Inferior parietal cortex (tissue), 1 donor: Measurements from ENCODE around the gene EDNRA.
A peak's percentile ranks its signal among the peaks of the same experiment; 100 is the strongest.

ENCODE experiments used
- DNase-seq: peaks from one replicate; pipeline ENCODE4 v3.0.0-alpha.2; 2016; ENCODE audit errors: extremely low spot score

EDNRA gene

GRCh38 chr4:147496500-147496899, 15.6 kb downstream of the EDNRA start:
- no peak for DNase-seq

DNA sequence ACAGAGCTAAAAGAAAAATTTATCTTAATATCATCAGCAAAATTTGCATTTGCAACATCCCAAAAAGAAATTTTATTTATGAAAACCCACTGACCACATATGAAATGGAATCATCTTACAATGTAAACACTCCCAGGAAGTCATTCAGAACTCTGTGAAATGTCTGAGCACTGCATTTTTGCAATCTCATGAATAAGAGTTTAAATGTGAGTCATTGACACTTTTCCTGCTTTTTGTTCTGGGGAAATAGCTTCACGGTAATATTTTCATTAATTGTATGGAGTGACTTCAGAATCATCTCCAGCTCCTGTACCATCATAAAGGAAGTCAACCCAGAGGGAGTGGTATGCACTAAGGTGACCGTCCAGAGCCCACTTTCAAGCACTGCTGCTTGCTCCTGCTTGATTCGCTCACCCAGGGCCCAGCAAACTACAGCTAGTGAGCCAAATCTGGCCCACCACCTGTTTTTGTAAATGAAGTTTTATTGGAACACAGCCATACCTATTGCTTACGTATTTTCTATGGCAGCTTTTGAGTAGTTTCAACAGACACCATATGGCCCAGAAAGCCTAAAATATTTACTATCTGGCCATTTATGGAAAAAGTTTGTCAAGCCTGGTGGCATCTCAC, 17.2 kb downstream of the EDNRA start:
- no peak for DNase-seq

DNA sequence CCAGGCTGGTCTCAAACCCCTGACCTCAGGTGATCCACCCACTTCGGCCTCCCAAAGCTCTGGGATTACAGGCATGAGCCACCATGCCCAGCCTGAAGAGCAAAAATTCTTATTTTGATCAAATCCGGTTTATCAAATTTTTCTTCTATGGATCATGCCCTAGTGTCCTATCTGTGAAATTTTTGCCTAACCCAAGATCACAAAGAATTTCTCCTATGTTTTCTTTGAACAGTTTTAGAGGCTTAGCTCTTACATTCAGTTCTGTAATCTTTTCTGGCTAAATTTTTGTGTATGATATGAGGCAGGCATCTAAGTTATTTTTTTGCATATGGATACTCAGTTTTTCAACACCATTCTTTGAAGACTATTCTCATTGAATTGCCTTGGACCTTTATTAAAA, 27.4 kb downstream of the EDNRA start:
- DNase-seq, result no peak

GRCh38 chr4:147509386-147509785, 28.5 kb downstream of the EDNRA start:
- no peak for DNase-seq

- DNase-seq, result no peak
Measured at GRCh38 chr4:147510962-147511668, 30.2 kb downstream of the EDNRA start.

- DNase-seq, result no peak
Measured at GRCh38 chr4:147513091-147513490, 32.2 kb downstream of the EDNRA start.

GRCh38 chr4:147513952-147514351, 33.1 kb downstream of the EDNRA start:
- no peak for DNase-seq

DNA sequence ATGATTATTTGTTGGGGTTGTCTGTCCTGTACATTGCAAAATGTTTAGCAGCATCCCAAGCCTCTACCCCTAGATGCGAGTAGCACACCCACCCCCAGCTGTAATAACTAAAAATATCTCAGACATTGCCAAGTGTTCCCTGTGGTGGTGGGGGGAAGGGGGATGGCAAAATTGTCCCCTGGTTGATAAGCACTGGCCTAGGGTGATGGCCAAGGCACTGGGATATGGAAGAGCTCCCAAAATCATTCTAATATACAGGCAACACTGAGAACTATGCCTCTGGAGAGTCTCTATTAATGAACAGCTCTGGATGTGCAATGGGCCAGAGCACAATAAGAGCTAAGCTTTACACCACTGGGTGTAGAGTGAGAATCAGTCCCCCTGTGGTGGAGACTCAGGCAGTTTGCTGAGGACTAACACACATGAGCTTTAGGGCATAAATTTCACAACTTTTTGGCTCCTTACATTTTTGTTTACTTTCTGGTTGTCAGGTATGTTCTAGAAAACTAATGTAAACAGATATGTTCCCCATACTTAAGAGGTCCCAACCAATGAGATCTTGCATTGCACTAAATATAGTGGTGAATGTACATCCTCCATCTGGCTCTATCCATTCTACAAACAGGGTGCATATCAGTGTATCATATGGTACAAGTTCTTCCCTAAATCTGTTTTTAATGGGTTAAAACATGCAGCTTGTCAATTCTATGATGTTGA, 34.5 kb downstream of the EDNRA start:
- DNase-seq, result no peak

GRCh38 chr4:147516133-147516532, 35.2 kb downstream of the EDNRA start:
- no peak for DNase-seq

DNA sequence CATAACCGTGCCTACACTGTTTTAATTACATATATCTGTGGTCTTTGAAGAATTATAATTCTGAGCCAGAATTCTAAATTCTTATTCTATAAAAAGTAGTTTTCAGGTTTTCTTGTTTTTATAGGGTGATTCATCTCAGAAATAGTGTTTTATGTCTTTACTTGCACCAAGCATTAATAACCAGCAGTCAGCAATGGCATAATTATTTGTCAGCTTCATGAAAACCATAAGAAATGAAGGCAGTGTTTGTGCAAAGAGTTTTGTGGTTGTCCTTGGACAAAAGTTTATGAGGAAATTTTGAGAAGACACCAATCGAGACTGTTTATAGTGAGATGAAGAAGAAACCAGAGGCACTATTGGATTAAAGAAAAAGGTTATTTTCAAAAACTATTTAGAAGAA, 37.2 kb downstream of the EDNRA start:
- no peak for DNase-seq

GRCh38 chr4:147518846-147519767, 38.2 kb downstream of the EDNRA start:
- DNase-seq, result peak; percentile 69

- DNase-seq, result no peak
Measured at GRCh38 chr4:147524601-147525000, 43.7 kb downstream of the EDNRA start.

DNA sequence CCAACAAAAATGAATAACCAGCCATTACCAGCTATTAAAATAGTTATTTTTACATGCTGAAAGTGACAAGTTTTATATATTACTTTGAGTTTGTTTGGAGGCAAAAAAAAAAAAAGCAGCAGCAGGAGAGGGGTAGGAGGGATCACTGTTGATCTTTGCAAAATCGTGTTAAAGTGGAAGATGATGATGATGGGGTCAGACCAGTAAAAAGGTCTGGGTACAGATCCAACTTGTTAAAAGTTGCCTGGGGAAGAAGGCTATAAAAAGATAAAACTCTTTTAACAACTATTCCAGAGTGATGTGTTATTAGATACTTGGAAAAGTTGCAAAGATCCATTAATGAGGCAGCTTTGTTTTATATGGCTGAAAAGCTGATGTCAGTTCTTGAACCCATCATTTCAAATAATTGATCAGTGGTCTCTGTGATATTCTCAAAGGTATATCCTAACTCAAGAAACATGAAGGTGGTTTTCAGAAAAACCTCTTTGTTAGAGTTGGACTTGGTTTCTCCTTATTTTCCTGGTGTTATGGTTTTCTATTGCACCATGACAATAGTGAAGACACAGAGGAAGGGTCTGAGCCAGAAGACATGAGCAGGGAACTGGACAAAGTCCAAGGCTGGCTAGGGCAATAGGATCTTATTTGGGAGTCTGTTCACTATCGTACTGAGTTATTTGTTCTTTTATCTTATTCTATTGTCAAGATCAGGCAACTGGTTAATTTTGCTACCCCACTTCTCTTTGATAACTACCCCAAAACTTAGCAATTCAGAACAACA, 44.8 kb downstream of the EDNRA start:
- DNase-seq, result no peak

DNA sequence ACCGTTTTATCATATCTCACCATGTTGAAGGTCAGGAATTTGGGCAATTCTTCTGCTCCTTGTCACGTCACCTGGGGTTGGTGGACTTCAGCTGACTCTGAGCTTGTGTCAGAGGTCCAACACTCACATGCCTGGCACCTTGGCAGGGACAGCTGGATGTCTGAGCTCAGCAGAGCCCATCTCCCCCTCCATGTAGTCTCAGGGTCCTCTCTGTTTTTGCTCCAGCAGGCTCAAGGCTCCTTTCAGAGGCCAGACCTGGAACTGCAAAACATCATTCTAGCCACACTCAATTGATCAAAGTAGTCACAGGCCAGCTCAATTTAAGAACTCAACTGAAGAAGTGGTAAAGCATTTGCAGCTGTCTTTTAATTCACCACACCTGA, 45.4 kb downstream of the EDNRA start:
- no peak for DNase-seq

DNA sequence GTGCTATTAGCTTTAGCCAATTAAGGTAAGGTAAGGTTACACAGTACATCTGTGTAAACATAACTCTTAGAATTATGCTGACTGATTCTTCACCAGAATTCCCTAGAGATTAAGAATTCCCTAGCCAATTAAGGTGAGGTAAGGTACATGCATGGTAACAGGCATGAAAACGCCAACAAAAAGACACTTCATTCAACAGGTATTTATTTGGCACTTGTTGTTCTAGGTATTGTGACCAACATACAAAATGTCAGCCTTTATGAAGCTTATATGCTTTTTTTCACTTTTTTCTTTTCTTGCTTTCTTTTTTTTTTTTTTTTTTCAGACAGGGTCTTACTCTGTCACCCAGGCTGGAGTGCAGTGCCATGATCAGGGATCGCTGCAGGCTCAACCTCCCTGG, 47.2 kb downstream of the EDNRA start:
- no peak for DNase-seq

GRCh38 chr4:147530134-147530533, 49.2 kb downstream of the EDNRA start:
- no peak for DNase-seq

- DNase-seq, result no peak
Measured at GRCh38 chr4:147530723-147531122, 49.8 kb downstream of the EDNRA start.

DNA sequence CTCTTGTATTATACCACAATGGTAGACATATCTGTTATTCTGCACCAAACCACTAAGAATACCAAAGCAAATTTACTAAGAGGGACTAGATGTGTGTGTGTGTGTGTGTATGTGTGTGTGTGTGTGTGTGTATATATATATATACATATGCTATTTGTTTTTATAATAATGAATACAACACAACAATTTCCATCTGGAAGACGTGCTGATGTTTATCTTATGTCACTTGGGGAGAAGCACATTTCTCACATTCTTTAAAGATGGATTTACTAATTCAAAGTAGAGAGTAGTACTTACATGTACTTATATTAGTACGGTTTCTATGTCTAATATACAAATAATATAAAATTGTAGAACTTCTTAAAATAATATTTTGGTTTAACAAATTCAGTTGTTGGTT, 52.0 kb downstream of the EDNRA start:
- DNase-seq, result no peak

DNA sequence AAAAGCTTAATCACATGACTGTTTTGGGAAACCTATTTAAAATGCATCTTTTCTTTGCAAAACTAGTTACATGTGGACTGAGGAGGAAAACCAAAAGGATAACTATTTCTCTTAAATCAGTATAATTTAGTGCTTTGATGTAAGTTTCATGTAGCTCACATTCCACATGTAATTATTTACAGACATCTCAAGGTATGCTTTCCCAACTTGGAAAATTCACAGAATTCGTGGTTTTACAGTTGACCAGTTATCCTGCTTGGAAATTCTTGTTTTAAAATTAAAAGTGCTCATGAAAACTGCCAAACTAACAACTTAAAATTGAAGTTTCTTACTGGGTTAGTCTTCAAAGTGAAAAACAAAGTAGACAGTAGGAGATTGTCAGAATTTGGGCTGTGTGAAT, 52.4 kb downstream of the EDNRA start:
- DNase-seq, result no peak

GRCh38 chr4:147535124-147535523, 54.2 kb downstream of the EDNRA start:
- DNase-seq, result no peak

- DNase-seq, result no peak
Measured at GRCh38 chr4:147538711-147539110, 57.8 kb downstream of the EDNRA start.
